NCI-H2227 (cell line): ENCODE data around the gene CFAP77.
"Not testable (repeated sequence)": the region's sequence is repeated elsewhere in the genome, so short reads cannot be mapped to it uniquely, and the experiment has no call there.

Source experiments
- DNase-seq: peaks from one replicate; lab custom pipeline; 2025; ENCODE audit not compliant: unreplicated experiment; lab: John Stamatoyannopoulos, UW

The CFAP77 gene

DNA sequence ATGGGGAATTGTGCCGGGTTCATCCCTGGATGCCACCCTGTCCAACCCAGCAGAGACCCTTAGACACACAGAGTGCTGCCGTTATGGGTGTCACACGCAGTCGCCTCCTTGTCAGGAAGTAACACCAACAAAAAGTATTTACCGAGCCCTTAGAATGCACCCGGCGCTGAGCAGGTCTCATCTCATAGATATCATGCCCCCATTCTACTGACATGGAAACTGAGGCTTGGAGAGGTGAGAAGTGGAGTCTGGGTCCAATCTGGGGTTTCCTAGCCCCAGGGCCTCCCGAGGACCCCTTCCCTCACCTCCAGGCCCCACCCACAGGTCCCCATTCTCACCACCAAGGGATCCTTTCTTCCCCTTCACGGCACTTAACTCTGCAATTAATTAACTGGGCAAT lies 135.6 kb downstream of the CFAP77 start:
- no peak for DNase-seq

DNA sequence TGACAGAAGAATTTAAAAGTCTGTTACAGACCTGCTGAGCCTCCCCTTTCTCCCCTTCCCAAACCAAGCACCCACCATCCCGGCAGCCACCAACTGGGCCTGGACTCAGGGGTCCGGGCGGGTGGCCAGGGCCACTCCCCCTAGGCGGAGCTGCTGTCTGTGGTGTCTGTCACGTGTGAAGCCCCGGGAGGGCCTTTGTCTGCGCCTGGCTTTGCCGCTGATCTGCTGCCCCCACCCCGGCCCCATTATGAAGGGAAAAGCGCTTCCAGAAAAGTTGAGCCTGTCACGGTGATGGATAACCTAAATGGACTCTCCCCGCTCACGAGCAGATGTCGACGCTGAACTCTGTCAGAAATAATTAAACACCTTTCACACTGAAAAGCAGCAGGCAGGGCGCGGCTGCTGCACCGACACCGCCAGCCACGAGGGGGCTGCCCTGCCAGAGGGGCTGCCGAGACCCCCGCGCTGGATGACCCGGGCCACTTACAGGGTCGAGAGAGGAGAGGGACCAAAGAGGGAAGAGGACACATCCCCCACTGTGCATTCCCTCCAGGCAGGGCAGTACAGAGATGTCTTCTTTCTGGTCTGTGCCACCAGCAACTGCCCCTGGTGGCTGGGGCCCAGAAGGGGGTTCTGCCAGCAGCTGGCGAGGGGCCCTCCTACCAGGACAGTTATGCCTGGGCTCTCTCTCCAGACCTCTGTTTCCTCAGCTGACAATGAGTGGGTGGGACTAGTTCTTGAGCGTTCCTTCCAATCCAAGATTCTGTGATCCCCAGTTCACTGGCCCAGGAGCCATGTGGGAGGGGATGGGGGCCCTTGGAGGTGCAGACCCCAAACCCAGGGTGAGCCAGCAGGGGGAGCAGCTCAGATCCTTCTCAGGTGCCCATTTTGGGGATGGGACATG lies 136.4 kb downstream of the CFAP77 start:
- peak; percentile 83 for DNase-seq

GRCh38 chr9:132547052-132547431 lies 137.0 kb downstream of the CFAP77 start:
- no peak for DNase-seq

DNA sequence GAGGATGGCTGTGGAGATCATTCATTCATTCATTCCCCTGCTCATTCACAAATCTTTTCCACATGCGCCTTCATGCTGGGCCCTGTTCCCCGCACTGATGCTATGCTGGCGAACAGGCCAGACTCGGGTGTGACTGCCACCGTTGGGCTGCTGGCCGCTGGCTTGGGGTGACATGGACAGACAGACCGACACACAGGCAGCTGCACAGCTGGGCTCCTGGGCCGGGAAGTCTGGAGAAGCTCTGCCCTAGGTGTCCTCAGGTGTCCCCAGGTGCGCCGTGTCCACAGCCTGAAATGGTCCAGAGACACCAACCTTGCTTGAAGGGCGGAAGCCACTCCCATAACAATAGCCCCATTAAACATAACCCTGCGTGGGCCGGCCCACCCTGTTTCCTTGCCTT lies 137.4 kb downstream of the CFAP77 start:
- no peak for DNase-seq

- peak; percentile 32 for DNase-seq
These were observed 138.1 kb downstream of the CFAP77 start for GRCh38 chr9:132547976-132548730.

DNA sequence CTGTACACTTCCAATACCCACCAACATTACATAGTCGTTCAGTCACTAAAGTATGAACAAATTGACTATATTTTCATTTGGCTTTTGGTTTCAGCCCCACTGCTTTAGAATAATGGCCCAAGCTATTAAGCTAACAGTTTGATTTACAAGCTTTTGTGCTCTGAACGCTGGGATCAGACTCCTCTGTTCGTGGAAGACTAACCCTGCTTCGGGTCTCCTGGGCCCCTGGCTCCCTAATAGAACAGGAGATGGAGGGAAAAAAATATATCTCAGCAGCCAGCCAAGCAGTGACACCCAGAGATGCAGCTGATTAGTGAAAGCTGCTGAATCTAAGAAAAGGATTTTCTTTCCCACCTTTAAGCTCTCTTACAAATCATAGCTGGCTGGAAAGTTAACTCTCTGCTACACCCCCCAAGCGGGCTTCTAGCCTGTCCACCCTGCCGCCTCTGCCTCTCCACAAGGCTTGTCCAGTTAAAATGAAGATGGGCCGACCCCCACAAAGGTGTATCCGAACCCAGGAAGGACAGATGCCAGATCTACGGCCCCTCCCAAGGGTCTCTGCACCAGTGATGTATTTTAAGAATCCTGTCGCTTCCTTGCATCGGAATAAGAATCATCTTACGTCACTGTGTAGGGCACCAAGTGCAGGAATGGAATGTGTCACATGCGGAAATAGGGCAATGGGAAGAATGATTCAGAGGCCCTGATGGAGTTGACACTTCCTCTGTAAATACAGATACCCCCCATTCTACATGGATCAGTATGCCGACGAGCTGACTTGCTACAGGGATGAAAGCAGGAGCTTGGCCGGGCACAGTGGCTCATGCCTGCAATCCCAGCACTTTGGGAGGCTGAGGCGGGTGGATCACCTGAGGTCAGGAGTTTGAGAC lies 139.0 kb downstream of the CFAP77 start:
- DNase-seq = peak; percentile 32

DNA sequence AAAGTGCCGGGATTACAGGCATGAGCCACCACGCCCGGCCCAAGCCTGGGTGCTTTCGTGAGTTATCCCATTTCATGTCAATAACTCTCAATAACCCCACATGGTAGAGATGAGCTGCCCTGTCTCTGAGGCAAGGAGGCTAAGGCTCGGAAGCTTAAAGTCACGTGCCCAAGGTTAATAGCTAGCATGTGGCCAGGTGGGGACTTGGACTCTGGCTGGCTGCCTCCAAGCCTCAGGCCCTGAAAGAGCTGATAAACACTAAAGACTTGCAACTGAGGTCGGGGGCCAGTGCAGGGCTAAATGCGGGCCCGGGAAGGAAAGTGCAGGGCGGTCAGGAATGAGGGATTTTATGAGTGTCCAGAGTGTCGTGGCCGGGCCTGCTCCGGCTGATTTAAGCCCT lies 141.5 kb downstream of the CFAP77 start:
- DNase-seq = no peak

DNA sequence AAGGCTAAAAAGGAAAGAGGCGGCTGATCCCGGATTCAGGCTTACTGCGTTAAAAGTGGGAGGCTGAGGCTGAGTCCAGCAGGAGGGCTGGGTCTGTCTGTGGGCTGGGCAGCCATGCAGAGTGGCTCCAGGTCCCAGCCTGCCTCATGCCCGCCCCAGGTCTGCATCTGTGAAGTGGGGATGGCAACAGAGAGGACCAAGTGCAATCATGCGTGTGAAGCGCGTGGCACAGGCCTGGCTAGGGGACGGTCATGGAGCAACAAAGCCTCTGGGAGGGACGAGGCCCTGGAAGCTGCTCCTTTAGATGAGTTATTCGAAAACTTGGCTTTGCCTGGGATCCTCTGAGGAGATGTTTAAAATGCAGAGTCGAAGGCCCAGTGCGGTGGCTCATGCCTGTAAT lies 142.0 kb downstream of the CFAP77 start:
- DNase-seq = no peak

- no peak for DNase-seq
These were observed 144.7 kb downstream of the CFAP77 start for GRCh38 chr9:132554755-132555154.

- DNase-seq = no peak
These were observed 145.5 kb downstream of the CFAP77 start for GRCh38 chr9:132555528-132555927.

DNA sequence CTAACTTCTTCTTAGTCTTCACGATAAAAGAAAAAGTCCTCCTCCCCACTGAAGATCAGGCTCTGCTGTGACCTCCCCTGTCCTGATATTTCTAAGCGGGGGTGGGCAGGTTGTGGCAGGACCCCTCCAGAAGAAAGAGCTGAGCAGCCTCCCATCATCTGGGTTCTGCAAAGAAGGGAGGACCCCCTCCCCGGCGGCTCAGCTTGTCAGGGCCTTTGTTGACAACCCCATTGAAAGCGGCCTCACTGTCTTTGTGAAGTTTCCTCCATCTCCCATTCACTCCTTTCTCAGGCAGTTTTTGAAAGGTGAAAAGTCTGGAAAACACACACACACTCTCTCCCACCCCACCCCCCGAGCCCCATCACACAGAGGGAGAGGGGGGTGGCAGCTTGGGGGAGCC lies 146.2 kb downstream of the CFAP77 start:
- no peak for DNase-seq

DNA sequence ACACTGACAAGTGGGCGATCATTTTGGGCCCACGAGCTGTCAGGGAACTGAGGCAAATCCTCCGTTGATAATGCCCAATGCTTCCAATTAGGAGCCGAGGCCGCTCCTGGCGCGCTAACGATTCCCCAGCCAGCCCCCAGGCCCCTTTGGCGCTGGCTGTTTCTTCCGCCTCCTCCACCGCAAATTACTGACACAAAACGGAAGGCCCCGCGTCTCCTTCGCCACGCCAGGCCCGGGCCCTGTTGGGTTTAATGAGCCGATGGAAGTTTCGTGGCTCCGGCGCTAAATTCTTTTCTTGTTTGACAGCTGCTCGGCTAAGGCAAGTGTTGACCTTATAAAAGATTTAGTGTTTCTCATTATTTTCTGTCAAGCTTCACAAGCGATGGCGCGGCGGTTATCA lies 146.7 kb downstream of the CFAP77 start:
- no peak for DNase-seq

DNA sequence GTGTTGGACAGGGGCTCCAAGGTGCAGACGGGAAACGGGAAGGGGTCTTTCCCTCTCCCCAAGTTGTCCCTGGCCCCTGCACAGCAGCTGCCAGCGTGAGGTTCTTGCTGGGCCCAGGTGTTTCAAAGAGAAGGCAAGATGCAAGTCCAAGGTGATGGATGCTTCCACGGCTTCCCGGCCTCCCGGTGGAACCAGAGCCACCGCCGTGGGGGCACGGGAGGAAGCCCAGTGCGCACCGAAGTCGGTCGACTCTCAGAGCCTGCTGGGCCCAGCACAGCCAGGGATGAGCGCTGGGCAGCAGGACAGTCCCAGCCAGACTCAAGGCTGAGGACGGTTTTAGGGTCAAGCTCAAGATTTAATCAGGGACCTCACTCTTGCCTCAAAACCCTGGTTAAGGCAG lies 147.1 kb downstream of the CFAP77 start:
- no peak for DNase-seq

- DNase-seq = no peak
These were observed 149.7 kb downstream of the CFAP77 start for GRCh38 chr9:132559711-132560110.

GRCh38 chr9:132560616-132561202 lies 150.7 kb downstream of the CFAP77 start:
- DNase-seq = peak; percentile 45

DNA sequence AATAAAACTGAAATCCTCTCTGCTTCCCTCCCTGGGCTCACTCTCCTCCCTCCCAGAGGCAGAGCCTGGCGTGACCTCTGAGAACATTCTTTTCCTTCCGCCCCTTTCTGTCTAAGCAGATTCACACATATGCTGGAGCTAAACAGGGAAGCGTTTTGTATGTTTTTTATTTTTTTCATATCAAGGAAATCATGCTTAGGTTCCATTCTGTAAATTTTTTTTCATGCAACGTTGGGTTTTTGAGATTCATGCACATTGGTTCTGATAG lies 152.2 kb downstream of the CFAP77 start:
- DNase-seq = no peak

GRCh38 chr9:132564526-132564925 lies 154.5 kb downstream of the CFAP77 start:
- no peak for DNase-seq

DNA sequence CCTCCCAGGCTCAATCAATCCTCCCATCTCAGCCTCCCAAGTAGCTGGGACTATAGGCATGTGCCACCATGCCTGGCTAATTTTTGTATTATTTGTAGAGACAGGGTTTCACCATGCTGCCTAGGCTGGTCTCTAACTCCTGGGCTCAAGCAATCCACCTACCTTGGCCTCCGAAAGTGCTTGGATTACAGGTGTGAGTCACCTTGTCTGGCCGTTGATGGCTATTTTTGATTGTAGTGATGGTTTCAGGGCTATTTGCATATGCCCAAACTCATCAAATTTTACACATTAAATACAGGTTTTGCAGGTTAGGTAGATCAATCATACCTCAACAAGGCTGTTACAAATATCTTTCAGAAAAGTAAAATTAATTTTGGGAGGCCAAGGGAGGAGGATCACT lies 158.8 kb downstream of the CFAP77 start:
- not testable (repeated sequence) for DNase-seq

DNA sequence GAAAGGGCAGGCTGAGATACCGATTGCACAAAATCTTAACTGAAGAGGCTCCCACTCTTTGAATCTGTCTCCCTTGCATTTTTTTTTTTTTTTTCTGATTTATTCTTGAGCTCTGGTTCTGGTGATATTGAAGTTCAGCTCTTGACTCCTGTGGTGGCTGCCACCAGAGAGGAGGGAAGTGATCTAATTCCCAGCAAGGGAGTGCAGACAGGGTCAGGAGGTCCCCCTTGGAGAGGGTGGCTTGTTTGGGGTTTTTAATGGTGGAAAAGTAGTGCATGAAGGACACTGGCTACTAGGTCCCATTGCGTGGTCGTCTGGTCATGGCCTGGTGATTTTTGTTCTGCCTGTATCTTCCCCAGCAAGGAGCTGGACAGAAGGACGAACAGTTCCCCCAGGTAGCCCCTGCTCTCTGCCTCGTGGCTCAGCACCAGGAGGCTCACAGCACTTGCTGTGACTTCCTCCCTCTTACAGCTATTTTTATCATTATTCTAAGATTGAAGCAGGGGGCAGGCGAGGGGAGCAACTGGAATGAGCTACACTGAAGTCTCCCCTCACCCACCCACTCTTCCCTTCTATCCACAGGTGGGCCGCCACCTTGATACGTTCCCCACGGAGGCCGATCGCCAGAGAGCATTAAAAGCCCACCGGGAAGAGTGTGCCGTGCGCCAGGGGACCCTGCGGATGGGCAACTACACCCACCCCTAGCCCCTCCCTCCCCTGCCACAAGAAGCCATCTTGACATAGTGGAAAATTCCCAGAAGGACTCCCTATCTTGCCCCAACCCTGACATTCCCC lies 162.0 kb downstream of the CFAP77 start:
- no peak for DNase-seq

DNA sequence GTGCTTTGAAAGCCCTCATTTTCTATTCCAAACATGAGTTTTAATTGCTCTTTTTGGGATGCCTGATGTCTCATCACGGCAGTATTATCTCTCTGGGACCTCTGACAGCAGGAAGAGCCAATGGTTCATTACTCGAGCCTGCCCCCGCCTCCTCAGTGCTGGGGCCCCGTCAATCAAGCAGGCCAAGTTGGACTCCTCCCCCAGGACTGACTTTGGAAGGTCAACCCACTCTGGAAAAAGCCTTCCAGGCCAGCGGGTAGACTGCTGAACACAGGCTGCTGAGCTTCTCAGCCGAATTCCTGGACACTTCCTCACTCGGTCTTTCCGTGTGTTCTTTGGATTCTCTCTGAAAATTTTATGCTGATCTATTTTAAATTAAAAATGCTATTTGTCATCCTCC lies 162.9 kb downstream of the CFAP77 start:
- DNase-seq = peak; percentile 11
